GM12878 (cell line): ENCODE results near the gene PIK3R5. TPM values are rescaled to one million over a fixed set of nuclear protein-coding genes. Genes with fewer than 3 reads are reported as not detected.
A peak's percentile ranks its signal among the peaks of the same experiment; 100 is the strongest.

Experiments
- ATAC-seq: fragments of 200-7000 bp; cut with Tn5 transposase; 3 replicates; pipeline ENCODE4 v1.9.1; 2020; ENCODE audit warnings: mild to moderate bottlenecking, moderate library complexity
- BruUV-seq: library from RNA; stranded (reverse); fragments of 400-500 nt; replicated peaks from 2 replicates; lab custom pipeline; 2021; lab: Mats Ljungman, UMichigan
- CTCF ChIA-PET: fragments of 300-600 bp; sonication (Branson Sonifier 250); formaldehyde crosslinking; extraction: SDS; loops from one replicate; lab custom pipeline; 2021; ENCODE audit warnings: inconsistent platforms; lab: Yijun Ruan, JAX
- POLR2A ChIA-PET: fragments of 350-600 bp; formaldehyde crosslinking; extraction: SDS; loops from one replicate; lab custom pipeline; 2021; ENCODE audit warnings: inconsistent platforms; lab: Charles Lee
- RAD21 ChIA-PET: fragments of 300-600 bp; sonication (Branson Sonifier 250); formaldehyde crosslinking; loops from one replicate; lab custom pipeline; 2023; ENCODE audit warnings: antibody characterized with exemption; ENCODE audit not compliant: unreplicated experiment; lab: Charles Lee
- SMC1A ChIA-PET: fragments of 300-600 bp; sonication (Branson Sonifier 250); formaldehyde crosslinking; loops from one replicate; lab custom pipeline; 2023; ENCODE audit not compliant: unreplicated experiment, uncharacterized antibody; lab: Charles Lee
- DNase-seq: peaks from one replicate; pipeline ENCODE4 v3.0.0-alpha.2; 2011; ENCODE audit warnings: low read depth, low spot score
- FAIRE-seq: peaks from 3 replicates; lab custom pipeline; 2011; peaks lifted over from hg19 to GRCh38; lab: Jason Lieb, UNC
- H2AFZ ChIP-seq: 2 replicates; pipeline ENCODE4 v1.6.0; 2011; ENCODE audit warnings: low read depth, low read length, control low read depth; ENCODE audit not compliant: control insufficient read depth
- H3K27ac ChIP-seq: 2 replicates; pipeline ENCODE4 v1.5.1; 2011; ENCODE audit warnings: control low read depth; ENCODE audit not compliant: control insufficient read depth, insufficient read depth
- H3K27me3 ChIP-seq, 2 experiments: replicated peaks in 1 of 2; 2 replicates each; pipeline versions ENCODE4 v1.6.0 to v1.6.1; 2011; ENCODE audit warnings: low read length in 1 of 2; ENCODE audit not compliant: control insufficient read depth in 2 of 2, insufficient read depth in 2 of 2
- H3K36me3 ChIP-seq, 2 experiments: 2 replicates each; pipeline ENCODE4 v1.5.1; 2011; ENCODE audit warnings: low read length in 1 of 2; ENCODE audit not compliant: control insufficient read depth in 2 of 2, insufficient read depth in 2 of 2
- H3K4me1 ChIP-seq: 2 replicates; pipeline ENCODE4 v1.6.1; 2011; ENCODE audit warnings: mild to moderate bottlenecking, low read length, moderate library complexity, mixed read lengths; ENCODE audit not compliant: control insufficient read depth, insufficient read depth
- H3K4me2 ChIP-seq: 2 replicates; pipeline ENCODE4 v1.6.0; 2011; ENCODE audit warnings: control low read depth; ENCODE audit not compliant: control insufficient read depth, insufficient read depth
- H3K4me3 ChIP-seq: fragments of 200-600 bp; sonication (generic); 2 replicates; pipeline ENCODE4 v1.5.1; 2016
- H3K79me2 ChIP-seq: 2 replicates; pipeline ENCODE4 v1.6.0; 2011; ENCODE audit warnings: low read length; ENCODE audit not compliant: control insufficient read depth, insufficient read depth
- H3K9ac ChIP-seq: 2 replicates; pipeline ENCODE4 v1.8.0; 2011; ENCODE audit warnings: low read length, control low read depth, mixed read lengths; ENCODE audit not compliant: control insufficient read depth, insufficient read depth
- H3K9me3 ChIP-seq: replicated peaks from 3 replicates; pipeline ENCODE4 v1.5.1; 2011; ENCODE audit warnings: mild to moderate bottlenecking, low read length; ENCODE audit not compliant: control insufficient read depth, insufficient read depth
- H4K20me1 ChIP-seq: 2 replicates; pipeline ENCODE4 v1.6.0; 2011; ENCODE audit not compliant: control insufficient read depth, insufficient read depth
- CBFB ChIP-seq: IDR thresholded peaks from 2 replicates; pipeline ENCODE4 v1.6.1; 2016; ENCODE audit warnings: antibody characterized with exemption, low read depth
- CEBPZ ChIP-seq: fragments of 150-350 bp; IDR thresholded peaks from 2 replicates; pipeline ENCODE4 v1.6.1; 2016; ENCODE audit warnings: low read depth, low read length
- CHD2 ChIP-seq: IDR thresholded peaks from 2 replicates; pipeline ENCODE4 v1.6.1; 2011; ENCODE audit warnings: low read depth, low read length, improper control_type of control experiment, borderline replicate concordance
- E2F4 ChIP-seq: IDR thresholded peaks from 2 replicates; pipeline ENCODE4 v1.6.1; 2012; ENCODE audit warnings: low read depth, low read length, improper control_type of control experiment
- EED ChIP-seq: sonication (generic); IDR thresholded peaks from 2 replicates; pipeline ENCODE4 v1.6.1; 2016; ENCODE audit warnings: antibody characterized with exemption, low read depth
- EP300 ChIP-seq, 2 experiments: fragments of 150-350 bp in 1 of 2; IDR thresholded peaks; 2 replicates each; pipeline ENCODE4 v1.6.1; 2011 to 2012; ENCODE audit warnings: low read depth in 2 of 2, low read length in 2 of 2, borderline replicate concordance in 1 of 2, improper control_type of control experiment in 1 of 2, inconsistent platforms in 1 of 2; ENCODE audit not compliant: control insufficient read depth in 1 of 2
- FOXM1 ChIP-seq: IDR thresholded peaks from 2 replicates; pipeline ENCODE4 v1.6.1; 2012; ENCODE audit warnings: low read depth, mild to moderate bottlenecking, inconsistent platforms, low read length, moderate library complexity
- IKZF1 ChIP-seq: fragments of 450-650 bp; conservative IDR thresholded peaks from 2 replicates; pipeline ENCODE4 v1.6.1; 2017; ENCODE audit warnings: antibody characterized with exemption, mild to moderate bottlenecking
- POLR2AphosphoS5 ChIP-seq: IDR thresholded peaks from 2 replicates; pipeline ENCODE4 v1.6.1; 2011; ENCODE audit warnings: mild to moderate bottlenecking, low read length, inconsistent platforms
- RAD21 ChIP-seq: IDR thresholded peaks from 2 replicates; pipeline ENCODE4 v1.6.1; 2011; ENCODE audit warnings: mild to moderate bottlenecking, low read depth, low read length, moderate library complexity; ENCODE audit not compliant: insufficient read depth
- RELB ChIP-seq: fragments of 450-650 bp; IDR thresholded peaks from 2 replicates; pipeline ENCODE4 v1.6.1; 2017; ENCODE audit warnings: low read depth, mild to moderate bottlenecking, moderate library complexity
- SPI1 ChIP-seq: IDR thresholded peaks from 2 replicates; pipeline ENCODE4 v1.6.1; 2011; ENCODE audit warnings: low read depth, mild to moderate bottlenecking, low read length, moderate library complexity, borderline replicate concordance; ENCODE audit not compliant: insufficient read depth
- TARDBP ChIP-seq: IDR thresholded peaks from 2 replicates; pipeline ENCODE4 v1.6.1; 2016; ENCODE audit warnings: borderline replicate concordance
- TCF7 ChIP-seq: IDR thresholded peaks from 2 replicates; pipeline ENCODE4 v1.6.1; 2014; ENCODE audit warnings: antibody characterized with exemption, borderline replicate concordance
- WGBS: methylation state at CpG from one replicate; pipeline ENCODE4 v1.1.6; 2016; ENCODE audit warnings: low lambda C conversion rate; ENCODE audit not compliant: insufficient replicate concordance, insufficient coverage; ENCODE audit errors: missing lambda C conversion rate; 5-methylcytosine and 5-hydroxymethylcytosine counted together
- in situ Hi-C: fragments of 300-500 bp; cut with MboI; formaldehyde crosslinking; loops from 9 replicates; pipeline ENCODE4 v1.14.3; 2018; ENCODE audit warnings: mixed read lengths
- intact Hi-C: fragments of 100-400 bp; cut with micrococcal nuclease; formaldehyde crosslinking; loops from one replicate; pipeline ENCODE4 v1.14.2; 2022; ENCODE audit not compliant: unreplicated experiment
- polyA plus RNA-seq, 11 experiments: library from polyadenylated mRNA; depleted of rRNA in 4 of 11; unstranded in 6 of 11; stranded (reverse) in 5 of 11; fragments of >200 nt; fragmentation: Nextera tagmentation in 4 of 11; fragmentation: Illumina TruSeq in 1 of 11; extraction: Ambion mirVana in 4 of 11; extraction: Trizol in 1 of 11; gene quantifications; 1 replicate in 1 of 11; 2 replicates in 10 of 11; pipeline versions ENCODE4 v1.2.1 to v1.2.3, GENCODE V29; 2011 to 2016; ENCODE audit warnings: inconsistent platforms in 2 of 11, missing spikeins in 2 of 11, low read depth in 1 of 11
- total RNA-seq, 4 experiments: library from RNA; depleted of rRNA in 3 of 4; stranded (reverse); fragments of >200 nt in 3 of 4; fragmentation: Illumina TruSeq in 1 of 4; extraction: Trizol in 1 of 4; gene quantifications; 2 replicates each; pipeline versions ENCODE4 v1.2.1 to v1.2.3, GENCODE V29; 2013 to 2021

Gene PIK3R5
- total and polyA plus RNA-seq, 10 of the 15 experiments (the other 5 are each of a cell fraction or from before 2014, with no cell fraction given): 9.5 to 50.8 (median 35.5) TPM

- peak; percentile 75 for TF ChIP-seq TCF7
- TF ChIP-seq RAD21: peak; percentile 12; the same call in 1 of the 2 replicates
- peak; percentile 36; the same call in 1 of the 2 replicates for TF ChIP-seq POLR2AphosphoS5
- peak; percentile 98 for TF ChIP-seq IKZF1
- TF ChIP-seq CBFB: peak; percentile 98
- TF ChIP-seq, all 136 proteins: peak for 63
Measured at GRCh38 chr17:8857919-8858318, 107.6 kb downstream of the PIK3R5 start (continued).

- H3K9me3 ChIP-seq: no peaks in the 10 kb centered on the region; the same call in 2 of the 3 replicates
- H3K4me3 ChIP-seq: peak overlapping the region; percentile 57
- in situ Hi-C loops: loop anchor here (5.0 kb wide), 1 partner anchor 100 kb away; no protein-coding TSS in a partner anchor
- H4K20me1 ChIP-seq: no peaks in the 10 kb centered on the region
- ChIA-PET SMC1A (interaction anchor here (1.0 to 5.1 kb wide), 10 partner anchors 8 to 100 kb away, joined by 3 to 64 read pairs (median 13); partner anchors contain the start of gene PIK3R6), POLR2A (interaction anchor here (0.7 to 6.2 kb wide), 8 partner anchors 9 to 100 kb away, joined by 3 to 74 read pairs (median 8); partner anchors contain the start of gene PIK3R6), RAD21 (interaction anchor here (0.6 to 4.6 kb wide), 14 partner anchors 8 to 141 kb away, joined by 3 to 92 read pairs (median 10); partner anchors contain the start of gene PIK3R6), CTCF (interaction anchor here (0.5 to 2.0 kb wide), 19 partner anchors 8 to 1936 kb away, joined by 3 to 10 read pairs (median 4); partner anchors contain the start of gene PIK3R6)
- WGBS: under 1% methylated on average over 14 of the region's 14 CpGs
- H3K36me3 ChIP-seq: peaks cover 2 to 19% of the 10 kb centered on the region in 2 experiments; a peak in 3 of 4 replicates
- H3K27ac ChIP-seq: peak overlapping the region; percentile 99
- H3K27me3 ChIP-seq: no peaks in the 10 kb centered on the region
- FAIRE-seq (no peak), ATAC-seq (peak; percentile 11), DNase-seq (no peak)
- intact Hi-C loops: loop anchor here (5.0 kb wide), 1 partner anchor 100 kb away; no protein-coding TSS in a partner anchor
- peaks cover 62% of the 10 kb centered on the region for H3K4me1 ChIP-seq
- H3K79me2 ChIP-seq: peaks cover 73% of the 10 kb centered on the region
- H2AFZ ChIP-seq: no peak overlapping the region
- TSS peak; percentile 11 for BruUV-seq
- peak overlapping the region; percentile 78 for H3K9ac ChIP-seq
- peak overlapping the region; percentile 61 for H3K4me2 ChIP-seq
- no peak; the same call in 1 of the 2 replicates for TF ChIP-seq POLR2AphosphoS5
- TF ChIP-seq RELB: no peak
- TF ChIP-seq TARDBP: no peak
- TF ChIP-seq EP300 (IDR thresholded peaks at IDR 0.05; ENCODE audit: borderline replicate concordance in 1 of 2, control insufficient read depth in 1 of 2, low read depth in 2 of 2, low read length in 2 of 2): peak in 1 of 2 experiments; percentile 18; a peak in 1 of 4 replicates
- peak; percentile 21; the same call in 1 of the 2 replicates for TF ChIP-seq SPI1
- TF ChIP-seq FOXM1: peak; percentile 19; the same call in 1 of the 2 replicates
- TF ChIP-seq CEBPZ: no peak
- TF ChIP-seq EED: peak; percentile 70; the same call in 1 of the 2 replicates
- no peak; the same call in 1 of the 2 replicates for TF ChIP-seq CHD2
- TF ChIP-seq E2F4: no peak
Measured at GRCh38 chr17:8856869-8857575, 108.5 kb downstream of the PIK3R5 start.
